HPDE6-E6E7 (cell line): ENCODE measurements around the gene TMEM218.

Experiments
- DNase-seq: peaks from one replicate; pipeline ENCODE4 v3.0.0; 2011; ENCODE audit warnings: missing footprints; ENCODE audit errors: extremely low spot score

The TMEM218 gene

GRCh38 chr11:125111343-125112207 is at the start of gene TMEM218:
TMEM218 (minus strand) TSS chr11:125111626; CDS start chr11:125102241, 9,385 bp downstream.
- peak; percentile 98 for DNase-seq

- no peak for DNase-seq
Measured at GRCh38 chr11:125157953-125158680, 46.7 kb upstream of the TMEM218 start.

GRCh38 chr11:125157118-125157733 is 45.8 kb upstream of the TMEM218 start:
- DNase-seq: no peak

- DNase-seq: no peak
Measured at GRCh38 chr11:125156346-125157117, 45.1 kb upstream of the TMEM218 start.

- DNase-seq: no peak
Measured at GRCh38 chr11:125155767-125156166, 44.3 kb upstream of the TMEM218 start.

GRCh38 chr11:125155100-125155444 is 43.6 kb upstream of the TMEM218 start:
- no peak for DNase-seq

GRCh38 chr11:125154378-125155099 is 43.1 kb upstream of the TMEM218 start:
- no peak for DNase-seq

GRCh38 chr11:125153837-125154236 is 42.4 kb upstream of the TMEM218 start:
- no peak for DNase-seq

GRCh38 chr11:125148743-125149142 is 37.3 kb upstream of the TMEM218 start:
- no peak for DNase-seq

GRCh38 chr11:125148011-125148410 is 36.6 kb upstream of the TMEM218 start:
- no peak for DNase-seq

- no peak for DNase-seq
Measured at GRCh38 chr11:125147280-125147679, 35.9 kb upstream of the TMEM218 start.

GRCh38 chr11:125146232-125146631 is 34.8 kb upstream of the TMEM218 start:
- no peak for DNase-seq

GRCh38 chr11:125141686-125142535 is 30.5 kb upstream of the TMEM218 start:
- no peak for DNase-seq

GRCh38 chr11:125141178-125141577 is 29.8 kb upstream of the TMEM218 start:
- no peak for DNase-seq

- no peak for DNase-seq
Measured at GRCh38 chr11:125140233-125140632, 28.8 kb upstream of the TMEM218 start.

- no peak for DNase-seq
Measured at GRCh38 chr11:125139778-125140177, 28.4 kb upstream of the TMEM218 start.

- DNase-seq: no peak
Measured at GRCh38 chr11:125138966-125139365, 27.5 kb upstream of the TMEM218 start.

- DNase-seq: no peak
Measured at GRCh38 chr11:125136001-125136400, 24.6 kb upstream of the TMEM218 start.

GRCh38 chr11:125132596-125132995 is 21.2 kb upstream of the TMEM218 start:
- DNase-seq: no peak

- no peak for DNase-seq
Measured at GRCh38 chr11:125132071-125132470, 20.6 kb upstream of the TMEM218 start.
